Superior temporal gyrus (tissue), 1 donor: Measurements from ENCODE around the gene NSFL1C.

Experiments
- DNase-seq: peaks from one replicate; pipeline ENCODE4 v3.0.0-alpha.2; 2016; ENCODE audit errors: extremely low spot score

The NSFL1C gene

GRCh38 chr20:1460275-1460674 is 6.4 kb downstream of the NSFL1C start:
- DNase-seq, result no peak

- no peak for DNase-seq
Measured at GRCh38 chr20:1457992-1458391, 8.7 kb downstream of the NSFL1C start.

- no peak for DNase-seq
Measured at GRCh38 chr20:1456300-1456699, 10.3 kb downstream of the NSFL1C start.

- no peak for DNase-seq
Measured at GRCh38 chr20:1450926-1451491, 15.6 kb downstream of the NSFL1C start.

GRCh38 chr20:1449370-1449769 is 17.3 kb downstream of the NSFL1C start:
- DNase-seq, result no peak

GRCh38 chr20:1448081-1448620 is 18.5 kb downstream of the NSFL1C start:
- DNase-seq, result no peak

GRCh38 chr20:1446536-1446935 is 20.1 kb downstream of the NSFL1C start:
- no peak for DNase-seq

GRCh38 chr20:1443085-1443484 is 23.6 kb downstream of the NSFL1C start:
- DNase-seq, result no peak

- no peak for DNase-seq
Measured at GRCh38 chr20:1442304-1442703, 24.3 kb downstream of the NSFL1C start.

- DNase-seq, result no peak
Measured at GRCh38 chr20:1441133-1441532, 25.5 kb downstream of the NSFL1C start.

- no peak for DNase-seq
Measured at GRCh38 chr20:1440024-1440423, 26.6 kb downstream of the NSFL1C start.

- DNase-seq, result no peak
Measured at GRCh38 chr20:1438361-1438760, 28.3 kb downstream of the NSFL1C start.

- DNase-seq, result peak; percentile 86
Measured at GRCh38 chr20:1437235-1437904, 29.3 kb downstream of the NSFL1C start.

- no peak for DNase-seq
Measured at GRCh38 chr20:1436263-1436662, 30.4 kb downstream of the NSFL1C start.

- no peak for DNase-seq
Measured at GRCh38 chr20:1435337-1435699, 31.3 kb downstream of the NSFL1C start.

- DNase-seq, result no peak
Measured at GRCh38 chr20:1434571-1435336, 31.9 kb downstream of the NSFL1C start.

GRCh38 chr20:1431158-1431557 is 35.5 kb downstream of the NSFL1C start:
- DNase-seq, result no peak

GRCh38 chr20:1430004-1430451 is 36.6 kb downstream of the NSFL1C start:
- DNase-seq, result no peak

- DNase-seq, result no peak
Measured at GRCh38 chr20:1429143-1429728, 37.4 kb downstream of the NSFL1C start.

GRCh38 chr20:1427457-1428054 is 39.1 kb downstream of the NSFL1C start:
- DNase-seq, result no peak

GRCh38 chr20:1426231-1426849 is 40.3 kb downstream of the NSFL1C start:
- no peak for DNase-seq

- DNase-seq, result no peak
Measured at GRCh38 chr20:1424336-1424735, 42.3 kb downstream of the NSFL1C start.
